AG04449 (cell line): ENCODE measurements around the gene LPP.

Source experiments
- CTCF ChIA-PET: fragments of 350-600 bp; formaldehyde crosslinking; extraction: SDS; loops from one replicate; lab custom pipeline; 2021; ENCODE audit warnings: antibody characterized with exemption; lab: Yijun Ruan, JAX
- POLR2A ChIA-PET: fragments of 400-600, 350-600 bp; formaldehyde crosslinking; extraction: SDS; loops from one replicate; lab custom pipeline; 2020; ENCODE audit warnings: antibody characterized with exemption, inconsistent platforms; lab: Yijun Ruan, JAX
- DNase-seq: peaks from one replicate; pipeline ENCODE4 v3.0.0-alpha.2; 2010; ENCODE audit warnings: low read depth, low spot score
- H3K4me3 ChIP-seq: 2 replicates; pipeline ENCODE4 v1.5.1; 2011; ENCODE audit warnings: low read depth, mild to moderate bottlenecking, control low read depth, low read length
- TF ChIP-seq, protein P1 (sequence below): IDR thresholded peaks from one replicate; pipeline ENCODE4 v1.5.1; 2011; ENCODE audit warnings: mild to moderate bottlenecking, moderate library complexity, low read length, control low read depth, inconsistent platforms; ENCODE audit not compliant: insufficient read depth; ENCODE audit errors: missing control alignments

Gene LPP

DNA sequence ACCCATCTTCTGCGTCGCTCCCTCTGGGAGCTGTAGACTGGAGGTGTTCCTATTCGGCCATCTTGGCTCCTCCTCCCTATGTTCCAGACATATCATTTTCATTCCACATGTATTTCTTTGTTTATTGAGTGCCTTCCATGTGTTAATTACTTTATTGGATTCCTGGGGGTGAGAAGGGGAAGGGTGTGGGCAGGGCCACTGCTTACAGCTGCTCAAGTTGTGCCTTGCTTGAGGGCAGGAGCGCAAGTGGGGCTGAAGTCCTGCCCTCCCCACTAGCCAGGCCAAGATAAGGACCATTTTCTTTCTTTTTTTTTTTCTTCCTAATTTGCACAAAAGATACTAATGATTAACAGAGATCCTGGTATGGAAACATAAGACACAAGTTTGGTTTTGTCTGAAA is 224.8 kb downstream of the LPP start:
- no peak for DNase-seq
- CTCF ChIA-PET = no interaction called here
- POLR2A ChIA-PET = no interaction called here
- H3K4me3 ChIP-seq = no peak overlapping the region
- TF ChIP-seq, protein P1, sequence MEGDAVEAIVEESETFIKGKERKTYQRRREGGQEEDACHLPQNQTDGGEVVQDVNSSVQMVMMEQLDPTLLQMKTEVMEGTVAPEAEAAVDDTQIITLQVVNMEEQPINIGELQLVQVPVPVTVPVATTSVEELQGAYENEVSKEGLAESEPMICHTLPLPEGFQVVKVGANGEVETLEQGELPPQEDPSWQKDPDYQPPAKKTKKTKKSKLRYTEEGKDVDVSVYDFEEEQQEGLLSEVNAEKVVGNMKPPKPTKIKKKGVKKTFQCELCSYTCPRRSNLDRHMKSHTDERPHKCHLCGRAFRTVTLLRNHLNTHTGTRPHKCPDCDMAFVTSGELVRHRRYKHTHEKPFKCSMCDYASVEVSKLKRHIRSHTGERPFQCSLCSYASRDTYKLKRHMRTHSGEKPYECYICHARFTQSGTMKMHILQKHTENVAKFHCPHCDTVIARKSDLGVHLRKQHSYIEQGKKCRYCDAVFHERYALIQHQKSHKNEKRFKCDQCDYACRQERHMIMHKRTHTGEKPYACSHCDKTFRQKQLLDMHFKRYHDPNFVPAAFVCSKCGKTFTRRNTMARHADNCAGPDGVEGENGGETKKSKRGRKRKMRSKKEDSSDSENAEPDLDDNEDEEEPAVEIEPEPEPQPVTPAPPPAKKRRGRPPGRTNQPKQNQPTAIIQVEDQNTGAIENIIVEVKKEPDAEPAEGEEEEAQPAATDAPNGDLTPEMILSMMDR = no peak

DNA sequence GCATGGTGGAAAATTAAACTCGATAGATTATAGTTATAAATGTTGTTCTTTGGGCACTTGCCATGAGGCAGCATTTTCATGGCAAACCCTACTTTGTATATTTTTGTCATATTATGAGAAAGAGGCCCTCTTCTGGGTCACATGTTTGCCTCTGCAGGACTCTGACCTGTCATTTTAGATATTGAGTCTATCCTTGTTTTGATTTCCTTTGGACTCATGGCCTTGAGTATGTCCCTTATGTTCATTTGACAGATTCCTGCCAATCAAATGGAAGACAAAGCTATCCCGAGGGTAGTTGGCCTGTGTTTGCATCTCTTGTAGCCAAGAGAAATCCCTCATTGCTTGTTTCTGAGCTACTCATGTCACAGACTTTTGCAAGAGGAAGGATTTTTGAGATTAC is 226.3 kb downstream of the LPP start:
- CTCF ChIA-PET = interaction anchor here (1.2 kb wide), 1 partner anchor 633 kb away, joined by 3 read pairs; no protein-coding TSS in a partner anchor
- no peak for DNase-seq
- TF ChIP-seq, protein P1 = no peak
- POLR2A ChIA-PET = no interaction called here
- H3K4me3 ChIP-seq = no peak overlapping the region

DNA sequence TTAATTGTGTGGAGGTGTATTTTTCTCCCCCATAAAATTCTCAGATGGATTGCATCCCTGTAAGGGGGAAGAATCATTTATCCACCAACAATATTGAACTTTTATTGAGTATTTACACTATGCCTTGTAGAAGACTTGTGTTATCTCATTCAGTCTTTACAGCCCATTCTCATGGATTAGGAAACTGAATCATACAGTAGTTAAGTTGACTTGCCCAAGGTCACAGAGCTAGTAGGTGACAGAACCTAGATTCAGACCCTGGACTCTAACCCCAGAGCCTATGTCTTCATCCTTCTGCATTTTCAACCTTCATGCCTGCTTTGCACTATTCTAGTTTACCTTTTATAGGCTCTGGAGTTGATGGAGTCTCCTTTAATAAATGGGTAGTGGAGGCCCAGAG is 226.8 kb downstream of the LPP start:
- DNase-seq = no peak
- TF ChIP-seq, protein P1 = no peak
- ChIA-PET CTCF (interaction anchor here (1.0 to 1.2 kb wide), 2 partner anchors 633 to 640 kb away, joined by 3 to 5 read pairs; no protein-coding TSS in a partner anchor), POLR2A (no interaction called here)
- no peak overlapping the region for H3K4me3 ChIP-seq

DNA sequence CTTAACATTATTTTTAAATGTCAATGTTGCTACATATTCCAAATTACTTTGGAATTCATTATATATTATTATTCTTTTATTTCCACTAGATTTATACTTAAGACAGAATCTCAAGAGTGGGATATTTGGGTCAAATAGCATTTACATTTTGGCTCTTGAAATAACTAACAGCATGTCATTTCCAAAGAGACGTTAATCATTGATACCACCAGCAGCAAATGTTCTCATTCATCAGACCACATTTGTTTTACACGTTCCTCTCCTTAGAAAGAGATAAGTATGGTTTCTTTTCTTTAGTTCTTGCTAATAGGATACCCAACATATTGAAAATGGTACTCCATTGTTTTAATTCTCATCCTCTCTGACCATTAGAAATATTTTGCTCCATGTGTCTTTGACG is 229.8 kb downstream of the LPP start:
- TF ChIP-seq, protein P1 = no peak
- POLR2A ChIA-PET = no interaction called here
- CTCF ChIA-PET = no interaction called here
- DNase-seq = no peak
- H3K4me3 ChIP-seq = no peak overlapping the region

DNA sequence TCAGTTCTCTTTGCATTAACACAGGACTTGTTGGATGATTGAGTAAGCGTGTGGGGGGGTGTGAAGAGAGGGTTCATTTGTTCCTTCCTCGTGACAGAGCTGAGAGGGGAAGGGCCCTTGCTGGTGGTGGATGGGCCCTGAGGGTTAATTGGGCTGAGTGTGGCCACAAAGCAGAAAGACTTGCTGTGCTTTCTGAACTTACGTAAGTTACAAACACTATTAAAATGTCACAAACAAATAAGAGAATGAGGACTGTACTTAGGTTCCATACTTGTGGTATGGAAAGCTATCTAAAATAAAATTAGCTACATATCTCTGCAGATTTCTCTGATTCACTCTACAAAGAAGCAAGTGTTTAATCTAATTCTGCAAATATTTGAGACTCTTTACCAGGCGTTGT is 231.3 kb downstream of the LPP start:
- no peak for DNase-seq
- TF ChIP-seq, protein P1 = no peak
- ChIA-PET CTCF (no interaction called here), POLR2A (interaction anchor here (0.6 kb wide), 2 partner anchors 144 to 222 kb away, joined by 3 read pairs; no protein-coding TSS in a partner anchor)
- no peak overlapping the region for H3K4me3 ChIP-seq

DNA sequence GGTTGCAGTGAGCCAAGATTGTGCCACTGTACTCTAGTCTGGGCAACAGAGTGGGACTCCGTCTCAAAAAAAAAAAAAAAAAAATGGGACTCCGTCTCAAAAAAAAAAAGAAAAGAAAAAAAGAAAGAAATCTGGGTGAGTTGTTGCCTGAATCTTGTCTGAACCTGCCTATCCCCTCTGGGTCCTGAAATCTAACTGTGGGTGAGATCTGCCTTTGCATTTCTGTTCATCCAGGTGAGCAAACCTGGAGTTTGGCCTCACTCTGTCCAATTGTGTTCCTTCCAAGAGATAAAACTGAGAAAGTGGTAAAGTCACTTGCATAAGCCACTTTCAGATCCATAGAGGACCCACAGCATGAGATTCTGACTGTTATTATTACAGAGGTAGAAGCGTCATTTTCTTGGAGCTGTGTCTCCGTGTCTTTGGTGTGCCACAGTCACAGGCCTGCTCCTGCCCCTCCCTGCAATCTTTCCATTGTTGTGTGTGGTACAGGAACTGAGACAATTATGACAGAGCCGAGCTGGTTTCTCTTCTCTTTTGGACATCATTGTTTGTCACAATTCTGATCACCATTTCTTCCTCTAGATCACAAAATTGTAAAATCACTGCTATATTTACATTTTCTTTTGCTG is 235.9 kb downstream of the LPP start:
- CTCF ChIA-PET = interaction anchor here (1.0 to 1.4 kb wide), 2 partner anchors 26 to 565 kb away, joined by 3 to 4 read pairs; no protein-coding TSS in a partner anchor

More for the DNA sequence above, 235.9 kb downstream of the LPP start:
- no peak for DNase-seq
- POLR2A ChIA-PET = no interaction called here
- H3K4me3 ChIP-seq = no peak overlapping the region
- TF ChIP-seq, protein P1 = no peak
